H1 (cell line): ENCODE measurements around the gene SLC4A11. TPM values are rescaled to one million over a fixed set of nuclear protein-coding genes. Genes with fewer than 3 reads are reported as not detected.

Experiments
- CTCF ChIA-PET: fragments of 300-600 bp; sonication (Branson Sonifier 250); formaldehyde crosslinking; loops from one replicate; lab custom pipeline; 2021; ENCODE audit not compliant: partially characterized antibody; lab: Charles Lee
- POLR2A ChIA-PET: fragments of 300-600 bp; sonication (Branson Sonifier 250); formaldehyde crosslinking; loops from one replicate; lab custom pipeline; 2021; ENCODE audit warnings: inconsistent platforms; ENCODE audit not compliant: partially characterized antibody; lab: Charles Lee
- DNase-seq, 2 experiments: peaks; one replicate each; pipeline versions ENCODE4 v3.0.0 to v3.0.0-alpha.2; 2010 to 2022; ENCODE audit warnings: low spot score in 2 of 2, low read depth in 1 of 2, mixed read lengths in 1 of 2
- FAIRE-seq: peaks from 2 replicates; lab custom pipeline; 2011; peaks lifted over from hg19 to GRCh38; lab: Jason Lieb, UNC
- H2AFZ ChIP-seq: 2 replicates; pipeline ENCODE4 v1.8.1; 2012; ENCODE audit warnings: low read length, inconsistent platforms
- H2AK5ac ChIP-seq: 2 replicates; pipeline ENCODE4 v1.6.1; 2013; ENCODE audit warnings: low read depth, low read length
- H2BK120ac ChIP-seq: replicated peaks from 2 replicates; pipeline ENCODE3; 2013; ENCODE audit warnings: low read depth, low read length, inconsistent platforms
- H2BK12ac ChIP-seq: 2 replicates; pipeline ENCODE4 v1.6.1; 2013; ENCODE audit warnings: low read depth, low read length
- H2BK15ac ChIP-seq: 2 replicates; pipeline ENCODE4 v1.6.1; 2013; ENCODE audit warnings: low read length
- H2BK20ac ChIP-seq: 2 replicates; pipeline ENCODE4 v1.6.1; 2013; ENCODE audit warnings: low read length
- H2BK5ac ChIP-seq: 2 replicates; pipeline ENCODE4 v1.6.1; 2013; ENCODE audit warnings: low read depth, low read length
- H3K14ac ChIP-seq: 2 replicates; pipeline ENCODE4 v1.6.1; 2013; ENCODE audit warnings: inconsistent platforms; ENCODE audit not compliant: insufficient read length
- H3K18ac ChIP-seq: 2 replicates; pipeline ENCODE4 v1.6.1; 2013; ENCODE audit warnings: low read length; ENCODE audit errors: extremely low read depth
- H3K23ac ChIP-seq: 2 replicates; pipeline ENCODE4 v1.6.1; 2013; ENCODE audit warnings: inconsistent platforms; ENCODE audit not compliant: insufficient read length
- H3K23me2 ChIP-seq: 2 replicates; pipeline ENCODE4 v1.6.1; 2013; ENCODE audit warnings: low read depth, low read length
- H3K27ac ChIP-seq: 2 replicates; pipeline ENCODE4 v1.6.1; 2011; ENCODE audit warnings: low read depth, low read length, inconsistent platforms
- H3K27me3 ChIP-seq, 4 experiments: replicated peaks in 1 of 4; 1 replicate in 1 of 4; 2 replicates in 3 of 4; pipeline versions ENCODE4 v1.6.1 to v1.8.1; 2011 to 2013; ENCODE audit warnings: low read length in 3 of 4, mild to moderate bottlenecking in 3 of 4, inconsistent platforms in 2 of 4, mixed read lengths in 2 of 4, moderate library complexity in 1 of 4; ENCODE audit not compliant: control insufficient read depth in 3 of 4, insufficient read depth in 3 of 4; ENCODE audit errors: extremely low read depth in 1 of 4
- H3K36me3 ChIP-seq, 4 experiments: 2 replicates each; pipeline versions ENCODE4 v1.6.1 to v1.8.1; 2011 to 2013; ENCODE audit warnings: mild to moderate bottlenecking in 4 of 4, low read length in 3 of 4, moderate library complexity in 2 of 4, control low read depth in 1 of 4, inconsistent platforms in 1 of 4; ENCODE audit not compliant: insufficient read depth in 4 of 4, control insufficient read depth in 2 of 4
- H3K4ac ChIP-seq: replicated peaks from 2 replicates; pipeline ENCODE3; 2013; ENCODE audit warnings: low read length, low read depth, mixed read lengths, inconsistent platforms; ENCODE audit not compliant: insufficient read length
- H3K4me1 ChIP-seq, 4 experiments: replicated peaks in 1 of 4; 1 replicate in 1 of 4; 2 replicates in 3 of 4; pipeline versions ENCODE4 v1.6.1 to v1.8.1; 2011 to 2013; ENCODE audit warnings: low read length in 3 of 4, inconsistent platforms in 2 of 4, mixed read lengths in 1 of 4; ENCODE audit not compliant: insufficient read depth in 4 of 4, control insufficient read depth in 3 of 4
- H3K4me2 ChIP-seq, 2 experiments: 2 replicates each; pipeline versions ENCODE4 v1.6.1 to v1.8.1; 2011 to 2013; ENCODE audit warnings: low read depth in 2 of 2, low read length in 2 of 2, control low read depth in 1 of 2, inconsistent platforms in 1 of 2, mild to moderate bottlenecking in 1 of 2; ENCODE audit not compliant: insufficient read depth in 1 of 2
- H3K4me3 ChIP-seq, 4 experiments: fragments of 200-600, 300-600 bp in 1 of 4; sonication (generic), shearing (Covaris generic), sonication (Bioruptor Twin) in 1 of 4; 2 replicates each; pipeline versions ENCODE4 v1.5.1 to v1.8.1; 2011 to 2016; ENCODE audit warnings: low read length in 4 of 4, low read depth in 3 of 4, control low read depth in 2 of 4, inconsistent platforms in 2 of 4, mild to moderate bottlenecking in 2 of 4, mixed read lengths in 1 of 4, moderate library complexity in 1 of 4; ENCODE audit not compliant: insufficient read depth in 2 of 4; ENCODE audit errors: extremely low read depth in 1 of 4
- H3K56ac ChIP-seq: replicated peaks from 2 replicates; pipeline ENCODE3; 2013; ENCODE audit warnings: low read depth, mild to moderate bottlenecking, mixed read lengths, low read length, inconsistent platforms; ENCODE audit not compliant: insufficient read length
- H3K79me1 ChIP-seq: 2 replicates; pipeline ENCODE4 v1.6.1; 2013; ENCODE audit warnings: low read depth, low read length, control low read depth
- H3K79me2 ChIP-seq, 2 experiments: 2 replicates each; pipeline versions ENCODE4 v1.6.1 to v1.8.1; 2012 to 2013; ENCODE audit warnings: low read length in 2 of 2, mild to moderate bottlenecking in 2 of 2, inconsistent platforms in 1 of 2; ENCODE audit not compliant: insufficient read depth in 2 of 2, control insufficient read depth in 1 of 2
- H3K9ac ChIP-seq, 4 experiments: replicated peaks in 1 of 4; 1 replicate in 1 of 4; 2 replicates in 3 of 4; pipeline versions ENCODE4 v1.6.1 to v1.8.1; 2011 to 2013; ENCODE audit warnings: low read depth in 3 of 4, low read length in 3 of 4, control low read depth in 2 of 4, mild to moderate bottlenecking in 2 of 4, moderate library complexity in 2 of 4, inconsistent platforms in 1 of 4; ENCODE audit errors: extremely low read depth in 1 of 4
- H3K9me3 ChIP-seq, 2 experiments: 2 replicates each; pipeline versions ENCODE4 v1.6.1 to v1.8.1; 2012 to 2013; ENCODE audit warnings: mild to moderate bottlenecking in 2 of 2, moderate library complexity in 2 of 2, control low read depth in 1 of 2, inconsistent platforms in 1 of 2, low read depth in 1 of 2, low read length in 1 of 2, mixed read lengths in 1 of 2; ENCODE audit not compliant: insufficient read depth in 2 of 2
- H4K20me1 ChIP-seq, 2 experiments: replicated peaks in 1 of 2; 2 replicates each; pipeline versions ENCODE3 to v1.8.1; 2011 to 2013; ENCODE audit warnings: inconsistent platforms in 2 of 2, low read length in 2 of 2, mild to moderate bottlenecking in 1 of 2; ENCODE audit not compliant: insufficient read depth in 2 of 2, control insufficient read depth in 1 of 2
- H4K5ac ChIP-seq: 2 replicates; pipeline ENCODE4 v1.6.1; 2013; ENCODE audit warnings: low read length, low read depth, mixed read lengths, inconsistent platforms; ENCODE audit not compliant: insufficient read length
- H4K8ac ChIP-seq: 2 replicates; pipeline ENCODE4 v1.8.0; 2013; ENCODE audit warnings: mild to moderate bottlenecking, moderate library complexity, low read length, inconsistent platforms; ENCODE audit not compliant: insufficient read depth; ENCODE audit errors: extremely low read depth
- H4K91ac ChIP-seq: replicated peaks from 2 replicates; pipeline ENCODE3; 2013; ENCODE audit warnings: low read length, mixed read lengths, inconsistent platforms; ENCODE audit not compliant: insufficient read length
- ATF3 ChIP-seq: IDR thresholded peaks from 2 replicates; pipeline ENCODE4 v1.6.1; 2011; ENCODE audit warnings: low read depth, mild to moderate bottlenecking, low read length; ENCODE audit not compliant: insufficient read depth
- BCL11A ChIP-seq, 2 experiments: IDR thresholded peaks; one replicate each; pipeline ENCODE4 v1.6.1; 2011; ENCODE audit warnings: low read depth in 2 of 2, low read length in 2 of 2, mild to moderate bottlenecking in 2 of 2
- BRCA1 ChIP-seq: IDR thresholded peaks from 2 replicates; pipeline ENCODE4 v1.6.1; 2012; ENCODE audit warnings: low read depth, low read length, improper control_type of control experiment
- CHD1 ChIP-seq: IDR thresholded peaks from 2 replicates; pipeline ENCODE4 v1.6.1; 2012; ENCODE audit warnings: low read depth, low read length, improper control_type of control experiment
- CTCF ChIP-seq, 3 experiments: IDR thresholded peaks; 1 replicate in 2 of 3; 2 replicates in 1 of 3; pipeline versions ENCODE4 v1.5.1 to v1.6.1; 2011; ENCODE audit warnings: low read length in 3 of 3, mild to moderate bottlenecking in 3 of 3, inconsistent platforms in 2 of 3, low read depth in 1 of 3, moderate library complexity in 1 of 3; ENCODE audit not compliant: insufficient read depth in 1 of 3; ENCODE audit errors: control extremely low read depth in 1 of 3
- KDM1A ChIP-seq: fragments of 200-600, 300-600 bp; sonication (generic); IDR thresholded peaks from 2 replicates; pipeline ENCODE4 v1.7.1; 2016; ENCODE audit warnings: mild to moderate bottlenecking, low read length, borderline replicate concordance
- KDM5A ChIP-seq: fragments of 200-600 bp; IDR thresholded peaks from 2 replicates; pipeline ENCODE4 v1.7.1; 2012; ENCODE audit warnings: mild to moderate bottlenecking, low read length, inconsistent platforms, mixed read lengths
- RBBP5 ChIP-seq: IDR thresholded peaks from 2 replicates; pipeline ENCODE4 v1.7.1; 2012; ENCODE audit warnings: low read depth, mild to moderate bottlenecking, inconsistent platforms, low read length, moderate library complexity, borderline replicate concordance
- RXRA ChIP-seq: IDR thresholded peaks from 2 replicates; pipeline ENCODE4 v1.6.1; 2011; ENCODE audit warnings: low read depth, mild to moderate bottlenecking, low read length, moderate library complexity; ENCODE audit not compliant: insufficient read depth
- WGBS, 2 experiments: shearing (Covaris generic) in 1 of 2; methylation state at CpG; one replicate each; pipeline versions ENCODE4 v1.1.6 to v1.1.7; 2013 to 2015; ENCODE audit warnings: low lambda C conversion rate in 2 of 2, mixed read lengths in 2 of 2, inconsistent platforms in 1 of 2, low coverage in 1 of 2, missing lambda C conversion rate in 1 of 2; ENCODE audit not compliant: insufficient replicate concordance in 2 of 2, insufficient coverage in 1 of 2, insufficient read length in 1 of 2; ENCODE audit errors: extremely low coverage in 1 of 2, missing lambda C conversion rate in 1 of 2; 5-methylcytosine and 5-hydroxymethylcytosine counted together
- polyA plus RNA-seq, 7 experiments: library from polyadenylated mRNA; depleted of rRNA in 3 of 7; stranded (reverse) in 5 of 7; unstranded in 2 of 7; fragments of >200 nt in 5 of 7; fragments of 200-250 nt in 2 of 7; gene quantifications; 1 replicate in 5 of 7; 2 replicates in 1 of 7; 4 replicates in 1 of 7; pipeline versions ENCODE4 v1.2.1 to v1.2.3, GENCODE V29; 2011 to 2013; ENCODE audit warnings: missing spikeins in 2 of 7, mixed read lengths in 2 of 7
- total RNA-seq: library from RNA; stranded (reverse); fragmentation: NEBNext Ultra II Directional; extraction: Animal tissue kit (Norgen Biotek cat#: 25700); gene quantifications from 2 replicates; pipeline ENCODE4 v1.2.1, GENCODE V29; 2021
- TF ChIP-seq, protein P1 (sequence below): IDR thresholded peaks from 2 replicates; pipeline ENCODE4 v1.6.1; 2012; ENCODE audit warnings: inconsistent platforms

SLC4A11 gene
- total and polyA plus RNA-seq, 2 of the 8 experiments (the other 6 are each of a cell fraction or from before 2014, with no cell fraction given): 11.9 to 32.3 TPM

GRCh38 chr20:3226093-3226492, 12.9 kb downstream of the SLC4A11 start:
- H3K56ac ChIP-seq: no peak overlapping the region
- no peak overlapping the region for H4K5ac ChIP-seq
- no peak overlapping the region for H2AK5ac ChIP-seq
- H3K27ac ChIP-seq: no peak overlapping the region
- H2BK5ac ChIP-seq: no peak overlapping the region
- no peak overlapping the region for H2AFZ ChIP-seq
- H3K79me2 ChIP-seq: no peaks in the 10 kb centered on the region
- no peak overlapping the region for H2BK12ac ChIP-seq
- H4K20me1 ChIP-seq: peaks cover 0 to 2% of the 10 kb centered on the region in 2 experiments
- no peak overlapping the region for H3K4me3 ChIP-seq
- H3K4ac ChIP-seq: no peak overlapping the region
- H3K23ac ChIP-seq: no peak overlapping the region
- H3K9ac ChIP-seq: no peak overlapping the region
- no peaks in the 10 kb centered on the region; the same call in 1 of the 2 replicates for H3K79me1 ChIP-seq
- H3K14ac ChIP-seq: no peak overlapping the region
- H3K4me2 ChIP-seq: no peak overlapping the region
- ChIA-PET CTCF (interaction anchor here (0.7 to 1.5 kb wide), 3 partner anchors 9 to 79 kb away, joined by 3 to 5 read pairs (median 5); no protein-coding TSS in a partner anchor), POLR2A (interaction anchor here (0.7 to 8.7 kb wide), 5 partner anchors 10 to 85 kb away, joined by 3 to 61 read pairs (median 14); partner anchors contain the start of gene SLC4A11)
- H3K23me2 ChIP-seq: no peaks in the 10 kb centered on the region
- WGBS, 2 experiments: 92% methylated on average over 10 of the region's 10 CpGs; no CpG with 5 or more reads in 1 of the 2 experiments
- DNase-seq: no peak
- no peak overlapping the region for H2BK20ac ChIP-seq
- H3K9me3 ChIP-seq: no peaks in the 10 kb centered on the region
- no peak overlapping the region for H2BK15ac ChIP-seq
- H3K18ac ChIP-seq: no peak overlapping the region
- no peak overlapping the region for H4K8ac ChIP-seq
- peaks cover 2 to 20% (median 7%) of the 10 kb centered on the region in 4 experiments; a peak in 7 of 8 replicates for H3K36me3 ChIP-seq
- no peak overlapping the region for H2BK120ac ChIP-seq
- H4K91ac ChIP-seq: no peak overlapping the region
- no peaks in the 10 kb centered on the region for H3K27me3 ChIP-seq
- no peaks in the 10 kb centered on the region; a peak in 1 of 7 replicates for H3K4me1 ChIP-seq
- FAIRE-seq: no peak
- TF ChIP-seq ATF3: no peak
- TF ChIP-seq KDM1A: no peak
- TF ChIP-seq BCL11A (IDR thresholded peaks at IDR 0.05; ENCODE audit: low read depth in 2 of 2, low read length in 2 of 2): no peak
- TF ChIP-seq, protein P1, sequence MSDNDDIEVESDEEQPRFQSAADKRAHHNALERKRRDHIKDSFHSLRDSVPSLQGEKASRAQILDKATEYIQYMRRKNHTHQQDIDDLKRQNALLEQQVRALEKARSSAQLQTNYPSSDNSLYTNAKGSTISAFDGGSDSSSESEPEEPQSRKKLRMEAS: no peak
- no peak for TF ChIP-seq KDM5A
- TF ChIP-seq CHD1: no peak
- no peak for TF ChIP-seq RXRA
- TF ChIP-seq RBBP5: no peak
- TF ChIP-seq BRCA1: no peak
- TF ChIP-seq CTCF (IDR thresholded peaks at IDR 0.05; ENCODE audit: control extremely low read depth in 1 of 3, insufficient read depth in 1 of 3, low read depth in 1 of 3, low read length in 3 of 3): no peak
